HG03095 (cell line): ENCODE measurements around the gene GRIA4.
A peak's percentile ranks its signal among the peaks of the same experiment; 100 is the strongest.

Source experiments
- ATAC-seq: cut with Tn5 transposase; IDR thresholded peaks from one replicate; pipeline ENCODE4 v1.9.1; 2021; ENCODE audit warnings: moderate library complexity; ENCODE audit not compliant: unreplicated experiment

Gene GRIA4

GRCh38 chr11:105609832-105610781 is at the start of gene GRIA4:
Gene GRIA4, plus strand, starts transcription at chr11:105610073. Its CDS starts 925 bp downstream, at chr11:105610998.
- no peak for ATAC-seq

- ATAC-seq, result no peak
These were observed 36.8 kb upstream of the GRIA4 start for GRCh38 chr11:105573091-105573490.

DNA sequence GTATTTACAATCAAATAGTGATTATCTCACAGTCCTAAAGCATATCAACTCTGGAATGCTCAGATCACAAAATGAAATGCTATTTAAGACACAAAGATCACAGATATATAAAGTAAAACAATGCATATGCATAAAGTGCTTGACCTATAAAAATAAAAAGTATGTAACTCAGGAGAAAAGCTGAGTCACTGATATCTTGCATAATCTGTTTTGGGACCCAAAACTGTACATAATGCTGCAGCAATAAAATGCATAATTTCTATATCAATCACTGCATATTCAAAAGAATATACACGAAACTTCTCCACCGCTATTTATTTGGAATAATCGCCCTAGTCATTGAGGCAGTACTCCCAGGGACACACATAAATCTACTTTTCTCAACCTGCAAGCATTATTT is 34.9 kb upstream of the GRIA4 start:
- no peak for ATAC-seq

DNA sequence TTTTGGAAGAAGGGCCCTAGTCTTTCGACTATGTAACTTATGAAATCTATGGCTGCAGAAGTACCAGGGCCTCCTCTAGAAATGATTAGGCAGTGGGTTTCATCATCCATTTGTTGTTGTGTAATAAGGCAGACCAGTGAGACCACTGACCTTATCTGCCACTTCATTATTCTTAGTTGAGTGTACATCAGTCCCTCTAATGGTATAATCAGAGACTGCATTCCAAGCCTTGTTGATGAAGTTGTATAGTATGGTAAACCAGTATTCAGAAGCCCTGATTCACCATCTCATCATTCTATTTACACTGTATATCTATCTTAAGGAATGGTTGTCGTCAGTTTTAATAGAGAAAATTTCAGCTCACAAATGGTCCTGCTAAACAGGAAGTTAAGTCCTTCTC is 32.2 kb upstream of the GRIA4 start:
- ATAC-seq, result no peak

DNA sequence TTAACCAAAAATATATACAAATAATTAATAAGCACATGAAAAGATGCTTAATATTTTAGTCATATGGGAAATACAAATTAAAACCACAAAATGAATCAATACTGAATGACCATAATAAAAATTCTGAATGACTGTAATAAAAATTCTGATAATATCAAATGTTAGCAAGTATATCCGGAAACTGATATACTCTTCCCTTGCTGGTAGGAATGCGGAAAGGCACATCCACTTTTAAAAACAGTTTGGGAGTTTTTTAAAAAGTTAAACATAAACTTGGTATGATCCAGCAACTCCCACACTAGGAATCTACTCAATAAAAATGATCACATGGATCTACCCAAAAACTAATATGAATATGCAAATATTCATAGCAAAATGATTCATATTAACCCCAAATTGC is 30.8 kb upstream of the GRIA4 start:
- ATAC-seq, result no peak

DNA sequence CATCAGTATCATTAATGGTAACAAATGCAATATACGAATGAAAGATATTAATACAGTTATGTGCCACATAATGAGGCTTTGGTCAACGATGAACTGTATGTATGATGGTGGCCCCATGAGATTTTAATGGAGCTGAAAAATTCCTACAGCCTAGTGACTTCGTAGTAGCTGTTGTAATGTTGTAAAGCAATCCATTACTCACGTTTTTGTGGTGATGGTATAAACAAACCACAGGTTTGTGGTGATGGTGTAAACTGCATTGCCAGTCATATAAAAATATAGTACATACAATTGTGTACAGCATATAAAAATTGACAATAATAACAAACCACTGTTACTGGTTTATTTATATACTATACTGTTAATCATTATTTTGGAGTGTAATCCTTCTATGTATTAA is 27.4 kb upstream of the GRIA4 start:
- no peak for ATAC-seq

DNA sequence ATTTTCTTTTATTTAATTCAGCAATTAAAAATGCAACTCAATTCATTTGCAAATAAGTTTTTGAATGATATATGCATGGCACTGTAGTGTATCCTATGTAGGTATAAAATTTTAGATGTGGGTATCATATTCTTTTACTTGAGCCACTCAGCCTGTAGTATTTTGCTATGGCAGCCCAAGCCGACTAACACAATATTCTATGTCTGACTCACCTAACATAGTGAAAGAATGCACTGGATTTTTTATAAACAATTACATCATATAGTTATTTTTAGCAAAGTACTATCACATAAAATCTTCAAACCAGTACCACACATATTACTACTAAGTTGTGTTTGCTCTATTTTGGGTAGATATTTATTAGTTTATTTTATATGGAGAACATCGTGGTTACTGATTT is 21.9 kb upstream of the GRIA4 start:
- no peak for ATAC-seq

- ATAC-seq, result no peak
These were observed 20.5 kb upstream of the GRIA4 start for GRCh38 chr11:105589346-105589745.

GRCh38 chr11:105592035-105592434 is 17.8 kb upstream of the GRIA4 start:
- ATAC-seq, result no peak

GRCh38 chr11:105598371-105598770 is 11.5 kb upstream of the GRIA4 start:
- ATAC-seq, result no peak

GRCh38 chr11:105603156-105603555 is 6.7 kb upstream of the GRIA4 start:
- no peak for ATAC-seq

- ATAC-seq, result peak; percentile 84
These were observed 512 bp upstream of the GRIA4 start for GRCh38 chr11:105609341-105609781.

DNA sequence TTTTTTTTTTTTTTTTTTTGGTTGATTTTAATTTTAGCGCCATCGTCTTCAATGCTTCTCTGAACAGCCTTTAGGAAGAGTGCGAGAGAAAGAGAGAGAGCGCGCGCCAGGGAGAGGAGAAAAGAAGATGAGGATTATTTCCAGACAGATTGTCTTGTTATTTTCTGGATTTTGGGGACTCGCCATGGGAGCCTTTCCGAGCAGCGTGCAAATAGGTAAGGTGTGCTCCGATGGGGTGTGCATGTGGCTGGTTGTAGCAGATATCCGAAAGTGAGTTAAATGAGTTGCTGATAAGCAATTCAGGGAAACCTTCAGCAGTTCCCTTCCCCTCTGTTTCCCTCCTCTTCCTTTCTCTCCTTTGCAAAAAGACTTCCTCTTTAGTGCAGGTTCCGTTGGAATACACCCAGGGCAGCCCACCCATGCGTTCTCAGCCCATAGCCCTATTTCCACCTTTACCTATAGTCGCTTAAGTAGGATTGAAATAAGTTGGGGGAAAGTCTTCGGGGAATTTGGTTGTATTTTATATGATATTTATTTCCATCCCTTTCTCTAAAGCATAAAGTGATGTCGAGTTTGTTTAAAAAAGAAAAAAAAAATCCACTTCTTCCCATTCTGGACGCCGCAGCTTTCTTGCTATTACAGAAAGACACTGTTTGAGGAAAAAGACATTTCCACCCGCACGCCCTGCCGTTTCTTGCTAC is 1.1 kb downstream of the GRIA4 start:
- no peak for ATAC-seq

GRCh38 chr11:105611572-105612441 is 1.9 kb downstream of the GRIA4 start:
- ATAC-seq, result no peak

GRCh38 chr11:105612771-105613170 is 2.9 kb downstream of the GRIA4 start:
- ATAC-seq, result no peak

DNA sequence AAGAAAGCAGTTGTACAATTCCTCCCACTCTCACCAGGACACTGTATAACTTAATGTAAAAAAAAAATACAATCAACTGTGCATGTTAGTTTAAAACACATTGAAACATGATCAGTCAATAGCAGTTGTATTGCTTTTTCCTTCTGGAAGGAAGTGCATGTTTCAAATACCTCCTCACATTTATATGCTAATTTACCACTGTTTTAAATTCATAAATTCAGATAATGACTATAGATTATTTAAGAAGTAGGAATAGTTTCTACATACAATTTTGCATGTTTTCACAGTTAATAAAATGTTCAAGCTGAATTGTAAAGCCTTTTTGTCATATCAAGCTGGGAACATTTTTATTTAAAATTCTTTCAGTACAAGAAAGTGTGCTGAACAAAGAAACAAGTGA is 3.3 kb downstream of the GRIA4 start:
- ATAC-seq, result no peak

DNA sequence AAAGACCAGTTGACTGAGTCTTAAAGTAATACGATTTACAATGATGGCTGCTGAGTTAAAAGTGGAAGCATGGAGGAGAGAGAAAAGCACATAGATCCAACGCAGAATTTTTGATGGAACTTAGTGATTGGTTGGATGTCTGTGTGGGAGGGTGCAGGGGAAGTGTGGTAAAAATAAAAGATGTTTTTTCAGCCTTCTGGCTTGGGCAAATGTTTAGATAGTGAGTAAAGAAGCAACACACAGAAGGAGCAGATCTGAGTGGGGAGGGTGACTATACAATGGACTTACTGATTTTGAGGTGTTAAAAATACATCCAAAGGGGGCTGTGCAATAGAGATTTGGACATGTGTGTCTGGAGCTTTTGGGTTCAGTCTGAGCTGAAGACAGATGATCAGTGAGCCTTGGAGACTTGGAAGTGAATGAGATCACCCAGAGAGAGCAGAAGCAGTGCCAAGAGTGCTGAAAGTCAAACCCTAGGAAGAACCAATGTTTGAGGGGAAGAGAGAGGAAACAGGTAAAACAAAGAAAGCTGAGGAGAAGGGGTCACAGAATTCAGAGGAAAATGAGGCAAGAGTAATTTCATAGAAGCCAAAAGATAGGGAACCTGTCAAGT is 8.6 kb downstream of the GRIA4 start:
- no peak for ATAC-seq

DNA sequence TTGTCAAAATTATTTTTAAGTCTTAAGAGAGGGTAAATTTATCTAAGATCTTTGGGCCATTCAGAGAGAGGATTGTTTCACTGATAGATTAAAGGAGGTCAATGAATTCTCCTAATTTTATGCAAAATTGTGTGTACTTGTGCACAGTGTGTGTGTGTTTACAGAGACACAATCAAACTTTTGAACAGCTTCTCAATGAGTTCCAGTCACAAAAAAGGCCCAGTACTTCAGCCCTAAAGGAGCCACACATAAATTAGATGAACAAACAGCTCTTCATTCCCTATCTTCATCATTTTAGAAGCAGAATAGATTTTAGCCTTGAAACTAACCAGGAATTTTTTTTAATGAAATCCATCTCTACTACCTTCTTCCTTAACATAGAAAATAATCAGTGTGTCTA is 9.7 kb downstream of the GRIA4 start:
- no peak for ATAC-seq

GRCh38 chr11:105622016-105622415 is 12.1 kb downstream of the GRIA4 start:
- ATAC-seq, result no peak

DNA sequence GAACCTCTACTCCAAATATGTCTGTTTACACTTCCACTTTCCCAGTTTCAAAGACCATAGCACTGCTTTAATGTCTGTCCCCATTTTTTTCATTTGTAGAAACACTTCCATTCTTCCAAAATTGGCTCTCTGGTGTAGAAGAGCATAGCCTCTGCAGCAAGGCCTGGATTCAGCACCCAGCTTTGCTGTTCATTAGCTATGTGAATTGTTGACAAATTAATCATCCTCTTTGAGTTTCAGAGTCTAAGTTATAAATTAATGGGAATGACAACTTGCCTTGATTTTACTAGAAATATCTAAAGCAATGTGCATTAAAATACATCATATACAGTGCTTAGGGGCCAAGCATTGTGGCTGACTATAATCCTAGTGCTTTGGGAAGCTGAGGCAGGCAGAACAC is 22.4 kb downstream of the GRIA4 start:
- ATAC-seq, result no peak

DNA sequence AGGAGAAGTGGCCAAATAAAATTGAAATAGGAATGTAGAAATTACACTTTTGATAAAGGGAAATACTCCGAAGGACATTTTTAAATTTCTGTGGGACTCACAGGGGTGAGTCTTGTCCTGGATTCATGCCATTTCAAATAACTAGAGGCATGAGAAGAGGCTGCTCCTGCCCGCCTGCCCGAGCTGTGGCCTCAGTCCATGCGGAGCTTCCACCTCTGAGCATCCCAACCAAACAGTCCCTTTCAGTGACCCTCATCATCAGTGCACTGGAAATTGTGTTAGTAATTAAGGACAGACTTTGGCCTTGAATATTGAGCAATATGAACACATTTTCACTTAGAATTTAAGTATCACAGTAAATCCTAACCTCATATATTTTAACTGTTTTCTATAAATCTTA is 25.6 kb downstream of the GRIA4 start:
- no peak for ATAC-seq
